Heart left ventricle (tissue), 13 donors: ENCODE measurements around the gene KIAA1586.

Source experiments
- CTCF ChIP-seq, 12 donors: fragments of 200-600 bp; sonication (generic) in 4 of 12; IDR thresholded peaks; one replicate each; pipeline versions ENCODE4 v1.5.0 to v1.8.0; 2018 to 2022; ENCODE audit warnings: antibody characterized with exemption in 12 of 12, mild to moderate bottlenecking in 5 of 12
- POLR2A ChIP-seq, 2 donors: fragments of 450-650 bp; IDR thresholded peaks; one replicate each; pipeline ENCODE4 v1.6.1; 2017; ENCODE audit warnings: antibody characterized with exemption in 2 of 2, mild to moderate bottlenecking in 2 of 2, moderate library complexity in 2 of 2
- donor health status: ischemic (EF 13 %, LVEDD 7.1; RV severe dilation, severe dysfunction).
- donor health status: DM: no; HTN: yes; CAD: no.
- donor health status: DM: no; HTN: no; CAD: no.
- donor health status: ischemic (EF 25% LVEDD 6.9; RV normal size, moderate dysfunction).
- donor health status: ischemic (EF 25% LVEDD 5.7; RV mildly dilated, moderate dysfunction).
- donor health status: ischemic (EF 35%, LVEDD 5.7; RV mildly dilated, moderate dysfunction).
- donor health status: nonischemic (EF 11% LVEDD 7.7; RV severe dilation, severe dysfunction).
- donor health status: DM: yes; HTN: yes; CAD: no.
- donor health status: PGD.
- donor health status: ischemic (EF 29% LVEDD 5.4; RV normal size, mild dysfunction).
- donor health status: nonischemic (EF 23%, LVEDD 6.1; RV moderate dilation, normal function).

- TF ChIP-seq CTCF (IDR thresholded peaks at IDR 0.05) (no peak), POLR2A (IDR thresholded peaks at IDR 0.05) (no peak)
Observed at GRCh38 chr6:57019434-57019833, 27.1 kb upstream of the KIAA1586 start.
